PC-3 (cell line): ENCODE results near the gene MAST4. TPM values are rescaled to one million over a fixed set of nuclear protein-coding genes. Genes with fewer than 3 reads are reported as not detected.
A peak's percentile ranks its signal among the peaks of the same experiment; 100 is the strongest.

Experiments used
- ATAC-seq: fragments of 200-7000 bp; cut with Tn5 transposase; 2 replicates; pipeline ENCODE4 v1.9.1; 2020; ENCODE audit warnings: mild to moderate bottlenecking, moderate library complexity
- BruUV-seq: library from RNA; stranded (reverse); fragments of 400-500 nt; replicated peaks from 2 replicates; lab custom pipeline; 2021; lab: Mats Ljungman, UMichigan
- CTCF ChIA-PET: fragments of 300-600 bp; sonication (Branson Sonifier 250); formaldehyde crosslinking; loops from one replicate; lab custom pipeline; 2022; ENCODE audit warnings: antibody characterized with exemption; lab: Charles Lee
- POLR2A ChIA-PET: fragments of 300-600 bp; sonication (Branson Sonifier 250); formaldehyde crosslinking; loops from one replicate; lab custom pipeline; 2022; ENCODE audit warnings: antibody characterized with exemption; ENCODE audit not compliant: unreplicated experiment; lab: Charles Lee
- DNase-seq: peaks from one replicate; pipeline ENCODE4 v3.0.0-alpha.2; 2015
- H2AFZ ChIP-seq: fragments of 300-600 bp; sonication (generic); 2 replicates; pipeline ENCODE4 v1.6.0; 2016; ENCODE audit warnings: antibody characterized with exemption, low read length
- H3F3A ChIP-seq: fragments of 300-600 bp; sonication (generic); one replicate; pipeline ENCODE4 v1.6.0; 2017; ENCODE audit warnings: antibody characterized with exemption, low read length, control low read depth, mild to moderate bottlenecking; ENCODE audit not compliant: unreplicated experiment
- H3K27ac ChIP-seq: fragments of 300-600 bp; sonication (generic); 2 replicates; pipeline ENCODE4 v1.5.1; 2016; ENCODE audit warnings: mild to moderate bottlenecking, low read length
- H3K27me3 ChIP-seq: fragments of 300-600 bp; sonication (generic); 2 replicates; pipeline ENCODE4 v1.6.1; 2016; ENCODE audit warnings: low read length, mixed read lengths
- H3K36me3 ChIP-seq: fragments of 300-600 bp; sonication (generic); 2 replicates; pipeline ENCODE4 v1.6.1; 2016; ENCODE audit warnings: low read depth, mixed run types, low read length, mixed read lengths
- H3K4me1 ChIP-seq: fragments of 300-600 bp; sonication (generic); 2 replicates; pipeline ENCODE4 v1.5.1; 2016; ENCODE audit warnings: low read length; ENCODE audit not compliant: insufficient read depth
- H3K4me2 ChIP-seq: fragments of 300-600 bp; sonication (generic); 2 replicates; pipeline ENCODE4 v1.6.0; 2016; ENCODE audit warnings: low read length
- H3K4me3 ChIP-seq: fragments of 300-600 bp; sonication (generic); 2 replicates; pipeline ENCODE4 v1.5.1; 2016; ENCODE audit warnings: mild to moderate bottlenecking, low read length, mixed read lengths
- H3K79me2 ChIP-seq: fragments of 300-600 bp; sonication (generic); 2 replicates; pipeline ENCODE4 v1.6.1; 2017; ENCODE audit warnings: low read length, mixed read lengths
- H3K9ac ChIP-seq: fragments of 300-600 bp; sonication (generic); 2 replicates; pipeline ENCODE4 v1.6.0; 2016; ENCODE audit warnings: mild to moderate bottlenecking, low read length
- H3K9me2 ChIP-seq: fragments of 300-600 bp; sonication (generic); replicated peaks from 2 replicates; pipeline ENCODE4 v1.6.1; 2016; ENCODE audit warnings: mixed run types, low read length, mixed read lengths
- H3K9me3 ChIP-seq: fragments of 300-600 bp; sonication (generic); 2 replicates; pipeline ENCODE4 v1.6.1; 2016; ENCODE audit warnings: low read length, mixed read lengths
- H4K20me1 ChIP-seq: fragments of 300-600 bp; sonication (generic); 2 replicates; pipeline ENCODE4 v1.6.1; 2016; ENCODE audit warnings: low read length, mixed read lengths
- EZH2 ChIP-seq: fragments of 300-600 bp; sonication (generic); IDR thresholded peaks from one replicate; pipeline ENCODE4 v1.6.1; 2017; ENCODE audit warnings: antibody characterized with exemption, mild to moderate bottlenecking, low read length; ENCODE audit not compliant: unreplicated experiment
- EZH2phosphoT487 ChIP-seq: fragments of 300-600 bp; sonication (generic); IDR thresholded peaks from 2 replicates; pipeline ENCODE4 v1.6.1; 2018; ENCODE audit warnings: mild to moderate bottlenecking, antibody characterized with exemption, low read length, borderline replicate concordance
- intact Hi-C: fragments of 100-400 bp; cut with micrococcal nuclease; formaldehyde crosslinking; loops from 2 replicates; pipeline ENCODE4 v1.9.0; 2023
- total RNA-seq: library from RNA; depleted of rRNA; stranded (reverse); fragments of >200 nt; gene quantifications from 2 replicates; pipeline ENCODE4 v1.2.3, GENCODE V29; 2014
- TF ChIP-seq, protein P1 (sequence below): fragments of 300-600 bp; sonication (generic); conservative IDR thresholded peaks from 2 replicates; pipeline ENCODE4 v1.5.1; 2017; ENCODE audit warnings: antibody characterized with exemption, low read depth, mild to moderate bottlenecking, low read length

Gene MAST4
- total RNA-seq, 1 experiment from 2014 or later = 7.9 TPM

DNA sequence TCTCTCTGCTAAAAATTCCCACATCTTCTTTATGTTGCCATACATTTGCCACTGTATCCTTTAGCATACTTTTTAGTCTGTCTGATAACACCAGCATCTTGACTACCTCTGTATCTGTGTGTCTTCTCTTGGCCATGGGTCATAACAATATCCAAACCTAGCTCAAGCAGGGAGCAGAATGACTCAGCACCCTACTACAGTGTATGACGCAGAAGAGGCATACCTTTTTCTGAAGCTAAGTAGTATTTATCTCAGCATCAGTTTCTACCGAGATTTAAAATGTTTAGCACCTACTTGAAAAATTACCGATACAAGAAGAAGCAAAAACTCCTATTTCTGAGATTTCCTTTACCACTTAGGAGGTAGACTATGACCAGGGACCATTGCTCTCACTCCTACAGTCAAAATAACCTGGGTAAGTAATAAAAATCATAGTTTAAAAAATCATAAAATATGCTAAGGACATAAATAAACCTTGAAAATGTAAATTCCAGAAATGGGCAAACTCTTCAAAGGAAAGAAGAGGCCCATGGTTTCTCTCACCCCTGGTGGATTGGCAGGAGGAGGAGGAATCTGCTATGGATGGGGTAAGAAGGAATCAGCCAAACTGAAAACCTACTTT is 286.5 kb downstream of the MAST4 start:
- peak overlapping the region; percentile 60 for H3K4me2 ChIP-seq

DNA sequence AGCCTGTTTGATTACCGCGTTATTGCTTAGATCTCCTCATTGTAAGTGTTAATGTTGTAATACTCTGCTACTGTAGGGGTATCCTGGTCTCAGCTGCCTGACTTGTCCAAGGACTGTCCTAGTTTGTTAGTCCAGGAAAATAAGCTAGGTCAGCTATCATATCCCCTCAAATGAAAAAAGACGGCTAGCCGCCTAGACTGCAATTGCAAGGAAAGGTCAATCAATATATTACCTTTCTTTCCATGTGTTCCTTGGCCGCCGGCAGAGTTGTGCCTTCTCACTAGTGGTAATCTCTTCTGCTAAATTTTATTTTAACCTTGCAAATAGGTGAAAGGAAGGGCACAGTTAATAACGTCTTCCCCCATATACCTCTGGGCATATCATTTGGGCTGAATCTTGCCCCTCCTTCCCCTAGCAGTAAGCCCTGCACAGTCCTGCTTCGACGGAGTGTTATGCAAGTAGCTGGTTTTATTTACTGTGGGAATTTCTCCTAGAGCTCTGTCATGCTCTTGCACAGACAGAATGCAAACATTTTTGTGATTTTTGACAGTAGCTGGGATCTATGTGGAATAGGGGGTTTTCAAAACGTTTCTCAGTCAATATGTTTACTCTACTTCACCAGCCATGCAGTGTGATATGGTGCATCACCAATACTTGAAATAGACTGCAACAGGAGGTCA is 288.5 kb downstream of the MAST4 start:
- H3K9me3 ChIP-seq = no peaks in the 10 kb centered on the region
- no peaks in the 10 kb centered on the region for H3K36me3 ChIP-seq
- ChIA-PET POLR2A (no interaction called here), CTCF (no interaction called here)
- no peaks in the 10 kb centered on the region for H3F3A ChIP-seq
- H3K9ac ChIP-seq = no peak overlapping the region
- peaks cover 22% of the 10 kb centered on the region for H3K4me1 ChIP-seq
- intact Hi-C loops = no loop called here
- no peak for DNase-seq
- no peak overlapping the region for H2AFZ ChIP-seq
- TF ChIP-seq EZH2 = no peak
- no peaks in the 10 kb centered on the region for H3K9me2 ChIP-seq
- H3K27me3 ChIP-seq = no peaks in the 10 kb centered on the region
- H3K79me2 ChIP-seq = no peaks in the 10 kb centered on the region
- no peak overlapping the region for H3K4me3 ChIP-seq
- no peaks in the 10 kb centered on the region for H4K20me1 ChIP-seq
- H3K27ac ChIP-seq = no peak overlapping the region
- no TSS peak for BruUV-seq
- no peak for ATAC-seq
- no peak overlapping the region for H3K4me2 ChIP-seq

More for the DNA sequence above, 286.5 kb downstream of the MAST4 start:
- DNase-seq (peak; percentile 57), ATAC-seq (peak; percentile 61)
- H3K9me2 ChIP-seq = no peaks in the 10 kb centered on the region
- no peaks in the 10 kb centered on the region for H3K27me3 ChIP-seq
- no peaks in the 10 kb centered on the region for H4K20me1 ChIP-seq
- ChIA-PET POLR2A (no interaction called here), CTCF (no interaction called here)
- no peaks in the 10 kb centered on the region for H3F3A ChIP-seq
- H2AFZ ChIP-seq = no peak overlapping the region
- no peak overlapping the region for H3K4me3 ChIP-seq
- no peaks in the 10 kb centered on the region for H3K79me2 ChIP-seq
- TF ChIP-seq EZH2phosphoT487 (no peak), EZH2 (no peak)
- TF ChIP-seq, protein P1, sequence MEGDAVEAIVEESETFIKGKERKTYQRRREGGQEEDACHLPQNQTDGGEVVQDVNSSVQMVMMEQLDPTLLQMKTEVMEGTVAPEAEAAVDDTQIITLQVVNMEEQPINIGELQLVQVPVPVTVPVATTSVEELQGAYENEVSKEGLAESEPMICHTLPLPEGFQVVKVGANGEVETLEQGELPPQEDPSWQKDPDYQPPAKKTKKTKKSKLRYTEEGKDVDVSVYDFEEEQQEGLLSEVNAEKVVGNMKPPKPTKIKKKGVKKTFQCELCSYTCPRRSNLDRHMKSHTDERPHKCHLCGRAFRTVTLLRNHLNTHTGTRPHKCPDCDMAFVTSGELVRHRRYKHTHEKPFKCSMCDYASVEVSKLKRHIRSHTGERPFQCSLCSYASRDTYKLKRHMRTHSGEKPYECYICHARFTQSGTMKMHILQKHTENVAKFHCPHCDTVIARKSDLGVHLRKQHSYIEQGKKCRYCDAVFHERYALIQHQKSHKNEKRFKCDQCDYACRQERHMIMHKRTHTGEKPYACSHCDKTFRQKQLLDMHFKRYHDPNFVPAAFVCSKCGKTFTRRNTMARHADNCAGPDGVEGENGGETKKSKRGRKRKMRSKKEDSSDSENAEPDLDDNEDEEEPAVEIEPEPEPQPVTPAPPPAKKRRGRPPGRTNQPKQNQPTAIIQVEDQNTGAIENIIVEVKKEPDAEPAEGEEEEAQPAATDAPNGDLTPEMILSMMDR = no peak
- H3K4me1 ChIP-seq = peaks cover 30% of the 10 kb centered on the region
- no peaks in the 10 kb centered on the region for H3K9me3 ChIP-seq
- no peaks in the 10 kb centered on the region for H3K36me3 ChIP-seq
- BruUV-seq = no TSS peak
- peak overlapping the region; percentile 72 for H3K9ac ChIP-seq
- peak overlapping the region; percentile 96 for H3K27ac ChIP-seq
- intact Hi-C loops = no loop called here

DNA sequence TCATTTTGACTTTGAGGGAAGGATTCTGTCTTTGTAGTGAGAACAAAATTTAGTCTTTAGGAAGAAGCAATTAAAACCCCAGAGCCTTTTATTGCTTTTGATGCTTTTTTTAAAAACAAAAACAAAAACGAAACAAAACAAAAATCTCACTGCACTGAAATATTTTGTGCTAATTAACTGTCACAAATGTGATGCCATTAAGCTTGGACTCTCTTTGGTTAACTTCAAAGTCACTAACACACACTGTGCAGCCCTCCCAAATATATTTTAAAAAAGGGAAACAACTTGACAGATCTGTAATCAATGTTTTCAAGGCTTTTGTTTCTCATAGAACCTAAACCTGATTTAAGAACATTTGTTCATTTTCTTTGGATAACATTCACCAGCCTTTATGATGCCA is 290.7 kb downstream of the MAST4 start:
- BruUV-seq = no TSS peak

More for the DNA sequence above, 290.7 kb downstream of the MAST4 start:
- DNase-seq = no peak
- ATAC-seq = no peak
- TF ChIP-seq, protein P1 = no peak
- no peak for TF ChIP-seq EZH2
- no peak for TF ChIP-seq EZH2phosphoT487
- H3K9me2 ChIP-seq = no peaks in the 10 kb centered on the region
- no peaks in the 10 kb centered on the region for H3F3A ChIP-seq
- H3K4me2 ChIP-seq = no peak overlapping the region
- no peaks in the 10 kb centered on the region for H3K79me2 ChIP-seq
- H3K27ac ChIP-seq = no peak overlapping the region
- H2AFZ ChIP-seq = no peak overlapping the region
- no peak overlapping the region for H3K4me3 ChIP-seq
- no peak overlapping the region for H3K9ac ChIP-seq
- H3K9me3 ChIP-seq = no peaks in the 10 kb centered on the region
- no peaks in the 10 kb centered on the region for H3K27me3 ChIP-seq
- H3K4me1 ChIP-seq = peaks cover 22% of the 10 kb centered on the region
- no peaks in the 10 kb centered on the region for H4K20me1 ChIP-seq
- ChIA-PET POLR2A (no interaction called here), CTCF (no interaction called here)
- H3K36me3 ChIP-seq = no peaks in the 10 kb centered on the region
- intact Hi-C loops = no loop called here
